Activated CD4-positive, CD25-positive, alpha-beta regulatory T cell treated with anti-CD3 and anti-CD28 coated beads, Interleukin-2, amount 50 U/mL, for 72 hours (primary cell): ENCODE data around the gene AMER2.
"Not testable (repeated sequence)": the region's sequence is repeated elsewhere in the genome, so short reads cannot be mapped to it uniquely, and the experiment has no call there.

ENCODE experiments used
- DNase-seq: peaks from one replicate; pipeline ENCODE4 v3.0.0; 2021

AMER2 gene

GRCh38 chr13:25180775-25181537 is 8.9 kb upstream of the AMER2 start:
- DNase-seq: no peak

GRCh38 chr13:25179832-25180774 is 8.0 kb upstream of the AMER2 start:
- no peak for DNase-seq

- DNase-seq: no peak
Observed at GRCh38 chr13:25179011-25179410, 6.9 kb upstream of the AMER2 start.

- no peak for DNase-seq
Observed at GRCh38 chr13:25178070-25178469, 6.0 kb upstream of the AMER2 start.

GRCh38 chr13:25177636-25178035 is 5.5 kb upstream of the AMER2 start:
- DNase-seq: no peak

- DNase-seq: no peak
Observed at GRCh38 chr13:25177012-25177411, 4.9 kb upstream of the AMER2 start.

GRCh38 chr13:25175431-25175830 is 3.3 kb upstream of the AMER2 start:
- no peak for DNase-seq

GRCh38 chr13:25175026-25175425 is 2.9 kb upstream of the AMER2 start:
- no peak for DNase-seq

- no peak for DNase-seq
Observed at GRCh38 chr13:25174304-25174703, 2.2 kb upstream of the AMER2 start.

GRCh38 chr13:25172303-25172630 is 179 bp upstream of the AMER2 start:
- DNase-seq: no peak

- no peak for DNase-seq
Observed at GRCh38 chr13:25171170-25171516, 945 bp downstream of the AMER2 start.

- no peak for DNase-seq
Observed at GRCh38 chr13:25170554-25171111, 1.5 kb downstream of the AMER2 start.

- no peak for DNase-seq
Observed at GRCh38 chr13:25169951-25170553, 2.0 kb downstream of the AMER2 start.

GRCh38 chr13:25169356-25169755 is 2.7 kb downstream of the AMER2 start:
- DNase-seq: no peak

- no peak for DNase-seq
Observed at GRCh38 chr13:25168790-25169189, 3.3 kb downstream of the AMER2 start.

- no peak for DNase-seq
Observed at GRCh38 chr13:25167382-25168174, 4.5 kb downstream of the AMER2 start.

GRCh38 chr13:25166306-25166705 is 5.8 kb downstream of the AMER2 start:
- no peak for DNase-seq

- no peak for DNase-seq
Observed at GRCh38 chr13:25165663-25166062, 6.4 kb downstream of the AMER2 start.

- not testable (repeated sequence) for DNase-seq
Observed at GRCh38 chr13:25165163-25165562, 6.9 kb downstream of the AMER2 start.

- DNase-seq: no peak
Observed at GRCh38 chr13:25157681-25158080, 14.4 kb downstream of the AMER2 start.

- DNase-seq: no peak
Observed at GRCh38 chr13:25153736-25154135, 18.4 kb downstream of the AMER2 start.

- DNase-seq: no peak
Observed at GRCh38 chr13:25151626-25152195, 20.4 kb downstream of the AMER2 start.
